ENCODE results near the gene SHC1. TPM values are rescaled to one million over a fixed set of nuclear protein-coding genes. Genes with fewer than 3 reads are reported as not detected.

The SHC1 gene
- 915 TPM for total RNA-seq (ENCODE audit: unreplicated experiment)
- long read RNA-seq, transcript SHC1-210 (12 exons, 3,481 nt): major isoform, 65 of 163 reads
- long read RNA-seq, transcript SHC1-202 (12 exons, 3,472 nt): minor isoform, 33 of 163 reads
- long read RNA-seq, partial matches to known transcripts: 11 of 163 reads
- long read RNA-seq, other reads (novel, unspliced or antisense): 48 of 163 reads

DNA sequence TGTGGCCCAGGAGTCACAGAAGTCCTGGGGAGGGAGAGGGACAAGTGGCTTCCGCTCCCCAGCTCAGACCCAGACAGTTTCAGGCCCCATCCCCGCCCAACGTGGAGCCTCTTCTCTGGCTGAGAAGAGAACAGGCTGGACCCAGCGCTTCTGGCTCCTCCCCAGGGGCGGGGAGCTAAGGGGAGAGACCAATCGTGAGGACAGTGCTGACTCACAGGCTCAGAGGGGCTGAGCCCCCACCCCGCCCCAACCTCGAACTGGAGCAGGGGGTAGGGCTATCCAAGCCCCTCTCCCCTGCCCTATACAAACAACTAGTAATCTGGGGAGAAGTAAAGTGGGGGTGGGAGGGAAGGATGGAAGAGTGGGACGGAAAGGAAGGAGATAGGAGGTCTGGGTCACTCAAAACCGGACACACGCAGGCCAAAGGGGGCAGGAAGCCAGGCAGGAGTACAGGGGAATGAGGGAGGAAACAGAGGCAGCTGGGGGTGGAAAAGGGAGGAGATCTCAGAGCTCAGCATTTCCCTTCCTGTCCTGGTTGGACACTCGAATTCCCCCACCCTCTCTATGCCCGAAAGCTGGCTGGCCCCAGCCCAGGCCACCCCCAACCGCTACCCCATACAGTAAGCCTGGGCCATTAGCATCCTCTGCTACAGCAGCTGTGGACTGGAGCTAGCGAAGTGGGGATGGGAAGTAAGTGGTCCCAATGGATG, at the start of gene SHC1:
Gene SHC1, minus strand, starts transcription at position 117 of the 710 bp plus-strand sequence. CDS start 221 bp downstream, outside the sequence.
- Mint-ChIP-seq H3K27ac (ENCODE audit: unreplicated experiment) (peak within 1 kb of the TSS; percentile 99), H3K27me3 (ENCODE audit: unreplicated experiment) (peaks cover 35% of the 10 kb centered on the region), H3K36me3 (ENCODE audit: low read depth, unreplicated experiment) (peaks cover 38% of the 10 kb centered on the region), H3K9me3 (ENCODE audit: unreplicated experiment) (no peaks in the 10 kb centered on the region), H3K4me1 (ENCODE audit: unreplicated experiment) (peaks cover 61% of the 10 kb centered on the region), H3K4me3 (ENCODE audit: unreplicated experiment) (no peak within 1 kb of the TSS)
- TF ChIP-seq CTCF (IDR thresholded peaks at IDR 0.05; ENCODE audit: unreplicated experiment): no peak
- peak; percentile 87 for DNase-seq (ENCODE audit: low spot score)

- no peaks in the 10 kb centered on the region for H3K9me3 Mint-ChIP-seq (ENCODE audit: unreplicated experiment)
- H3K4me3 Mint-ChIP-seq (ENCODE audit: unreplicated experiment): peak overlapping the region; percentile 1
- no peak for TF ChIP-seq CTCF (IDR thresholded peaks at IDR 0.05; ENCODE audit: unreplicated experiment)
- H3K4me1 Mint-ChIP-seq (ENCODE audit: unreplicated experiment): peaks cover 29% of the 10 kb centered on the region
- DNase-seq (ENCODE audit: low spot score): no peak
- peak overlapping the region; percentile 10 for H3K27ac Mint-ChIP-seq (ENCODE audit: unreplicated experiment)
- H3K36me3 Mint-ChIP-seq (ENCODE audit: low read depth, unreplicated experiment): peaks cover 9% of the 10 kb centered on the region
- peaks cover 15% of the 10 kb centered on the region for H3K27me3 Mint-ChIP-seq (ENCODE audit: unreplicated experiment)
These were observed 49.1 kb upstream of the SHC1 start for GRCh38 chr1:155019377-155020245.

DNA sequence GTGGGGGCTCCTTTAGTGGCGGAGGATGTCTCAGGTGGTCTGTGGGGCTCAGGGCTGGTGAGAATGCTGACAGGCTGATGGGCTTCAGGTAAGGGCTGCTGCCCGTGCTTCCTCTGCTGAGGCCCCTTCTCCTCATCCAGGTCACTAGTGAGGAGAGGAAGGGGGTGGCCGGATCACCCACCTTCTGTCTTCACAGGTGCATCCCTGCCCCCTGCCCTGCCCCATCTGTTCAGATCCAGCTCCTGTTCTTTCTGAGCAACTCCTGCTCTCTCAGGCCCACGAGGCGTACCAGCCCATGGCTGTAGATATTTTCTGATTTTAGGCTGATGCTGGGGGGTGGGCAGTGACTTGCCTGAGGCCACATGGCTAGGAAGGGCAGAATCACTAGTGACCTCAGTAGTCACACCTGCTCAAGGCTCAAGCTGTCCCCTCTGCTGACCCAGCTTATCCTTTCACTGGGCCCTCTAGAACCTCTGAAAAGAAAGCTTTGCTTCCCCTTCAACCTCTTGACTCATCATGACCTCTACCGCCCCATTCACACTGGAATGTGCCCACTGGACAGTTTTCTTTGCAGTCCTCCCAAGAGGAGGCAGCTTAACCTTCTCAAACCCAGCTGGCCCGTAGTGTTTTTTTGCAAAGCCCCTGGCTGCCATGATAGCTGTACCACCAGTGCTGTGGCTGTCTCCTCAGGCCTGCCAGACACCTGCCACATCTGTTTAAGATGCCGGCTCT, 48.2 kb upstream of the SHC1 start:
- H3K27me3 Mint-ChIP-seq (ENCODE audit: unreplicated experiment): peaks cover 15% of the 10 kb centered on the region
- no peaks in the 10 kb centered on the region for H3K9me3 Mint-ChIP-seq (ENCODE audit: unreplicated experiment)
- no peak overlapping the region for H3K27ac Mint-ChIP-seq (ENCODE audit: unreplicated experiment)
- H3K4me1 Mint-ChIP-seq (ENCODE audit: unreplicated experiment): peaks cover 21% of the 10 kb centered on the region
- H3K36me3 Mint-ChIP-seq (ENCODE audit: low read depth, unreplicated experiment): peaks cover 9% of the 10 kb centered on the region
- no peak overlapping the region for H3K4me3 Mint-ChIP-seq (ENCODE audit: unreplicated experiment)
- no peak for TF ChIP-seq CTCF (IDR thresholded peaks at IDR 0.05; ENCODE audit: unreplicated experiment)
- no peak for DNase-seq (ENCODE audit: low spot score)

DNA sequence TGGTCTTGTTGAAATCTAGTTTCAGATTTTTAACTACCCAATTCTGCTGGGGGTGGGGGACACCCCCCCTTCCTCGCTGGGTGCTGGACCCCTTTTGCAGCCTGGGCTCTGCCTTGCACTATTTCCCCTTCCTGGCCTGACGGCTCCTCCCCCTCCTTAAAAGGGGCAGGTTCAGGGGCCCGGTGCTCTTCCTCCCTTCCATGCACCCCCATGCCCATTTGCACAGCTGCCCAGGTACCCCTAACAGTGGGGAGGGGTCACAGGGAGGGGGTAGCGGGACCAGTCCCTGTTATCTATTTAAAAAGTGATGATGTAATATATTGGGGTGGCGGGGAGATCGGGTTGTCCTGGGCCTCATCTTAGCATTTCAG, 47.4 kb upstream of the SHC1 start:
- H3K27me3 Mint-ChIP-seq (ENCODE audit: unreplicated experiment): peaks cover 17% of the 10 kb centered on the region
- peaks cover 9% of the 10 kb centered on the region for H3K36me3 Mint-ChIP-seq (ENCODE audit: low read depth, unreplicated experiment)
- DNase-seq (ENCODE audit: low spot score): no peak
- peaks cover 17% of the 10 kb centered on the region for H3K4me1 Mint-ChIP-seq (ENCODE audit: unreplicated experiment)
- H3K4me3 Mint-ChIP-seq (ENCODE audit: unreplicated experiment): no peak overlapping the region
- H3K27ac Mint-ChIP-seq (ENCODE audit: unreplicated experiment): no peak overlapping the region
- TF ChIP-seq CTCF (IDR thresholded peaks at IDR 0.05; ENCODE audit: unreplicated experiment): no peak
- no peaks in the 10 kb centered on the region for H3K9me3 Mint-ChIP-seq (ENCODE audit: unreplicated experiment)

Data from endothelial cell (in vitro differentiated cells).